HG03342 (cell line): ENCODE data around the gene NCAM1.
"Not testable (repeated sequence)": the region's sequence is repeated elsewhere in the genome, so short reads cannot be mapped to it uniquely, and the experiment has no call there.

Source experiments
- ATAC-seq: cut with Tn5 transposase; IDR thresholded peaks from one replicate; pipeline ENCODE4 v1.9.1; 2021; ENCODE audit warnings: mild to moderate bottlenecking, moderate library complexity; ENCODE audit not compliant: unreplicated experiment

Gene NCAM1

GRCh38 chr11:112961146-112961668, at the start of gene NCAM1:
NCAM1 (plus strand) TSS chr11:112961420.
- ATAC-seq, result no peak

GRCh38 chr11:112922606-112923005, 38.6 kb upstream of the NCAM1 start:
- ATAC-seq, result no peak

- not testable (repeated sequence) for ATAC-seq
Measured at GRCh38 chr11:112924836-112925235, 36.4 kb upstream of the NCAM1 start.

- ATAC-seq, result no peak
Measured at GRCh38 chr11:112925516-112926310, 35.5 kb upstream of the NCAM1 start.

DNA sequence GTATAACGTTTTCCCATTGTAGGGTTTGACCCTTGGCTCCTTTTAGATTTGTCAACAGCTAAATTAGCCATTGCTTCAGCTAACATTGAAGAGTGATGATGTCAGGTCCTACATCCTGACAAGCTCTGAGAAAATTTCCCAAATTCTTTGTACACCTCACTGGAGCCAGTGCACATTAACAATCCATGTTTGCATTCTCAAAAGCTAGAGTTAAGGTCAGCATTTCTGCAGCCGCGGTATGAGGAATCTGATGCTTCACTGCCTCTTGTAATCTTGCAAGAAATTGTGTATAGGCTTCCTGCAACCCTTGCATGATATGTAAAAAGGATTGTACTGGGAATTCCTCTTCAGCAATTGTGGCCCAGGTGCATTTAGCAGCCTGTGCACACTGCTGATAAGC, 33.1 kb upstream of the NCAM1 start:
- no peak for ATAC-seq

GRCh38 chr11:112929432-112929831, 31.8 kb upstream of the NCAM1 start:
- ATAC-seq, result no peak

- no peak for ATAC-seq
Measured at GRCh38 chr11:112931703-112932102, 29.5 kb upstream of the NCAM1 start.

- ATAC-seq, result no peak
Measured at GRCh38 chr11:112932593-112932992, 28.6 kb upstream of the NCAM1 start.

- no peak for ATAC-seq
Measured at GRCh38 chr11:112933970-112934369, 27.2 kb upstream of the NCAM1 start.

DNA sequence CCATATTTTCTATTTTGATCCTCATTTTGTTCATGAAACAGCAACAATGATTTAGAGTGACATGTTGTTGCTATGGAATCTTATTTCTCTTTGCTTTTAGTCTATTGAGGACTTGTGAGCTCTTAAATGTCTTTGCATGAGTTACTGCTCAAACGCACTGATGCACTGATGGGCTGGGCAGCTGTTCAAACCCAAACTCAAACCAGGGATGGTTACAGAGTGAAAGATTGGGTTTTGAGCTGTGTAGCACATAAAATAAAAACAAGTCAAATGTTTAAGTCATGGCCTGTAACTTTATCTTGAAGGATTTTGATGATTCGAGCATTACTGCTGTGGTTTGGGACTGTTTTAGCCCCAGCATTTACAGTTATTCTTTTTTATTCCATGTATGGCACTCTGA, 20.1 kb upstream of the NCAM1 start:
- ATAC-seq, result no peak

- ATAC-seq, result no peak
Measured at GRCh38 chr11:112942966-112943643, 18.1 kb upstream of the NCAM1 start.

- ATAC-seq, result no peak
Measured at GRCh38 chr11:112946866-112947265, 14.4 kb upstream of the NCAM1 start.

- ATAC-seq, result no peak
Measured at GRCh38 chr11:112949781-112950575, 11.2 kb upstream of the NCAM1 start.

DNA sequence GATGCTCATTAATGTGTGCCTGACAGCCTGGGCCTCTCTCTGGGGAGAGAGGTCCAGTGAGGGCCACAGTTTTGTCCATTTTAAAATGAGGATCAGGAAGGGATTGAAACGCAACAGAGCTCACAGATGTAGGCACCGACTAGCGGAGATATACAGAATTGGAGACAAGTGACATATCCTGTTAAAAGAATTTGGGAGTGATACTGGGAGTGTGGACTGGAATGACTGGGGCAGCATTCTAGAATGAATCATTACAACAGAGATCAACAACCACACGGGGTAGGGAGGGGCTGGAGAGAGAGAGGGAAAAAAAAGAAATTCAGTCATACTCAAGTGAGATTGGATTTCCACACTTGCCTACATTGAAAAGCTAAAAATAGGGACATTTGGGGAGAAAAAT, 2.5 kb upstream of the NCAM1 start:
- no peak for ATAC-seq

DNA sequence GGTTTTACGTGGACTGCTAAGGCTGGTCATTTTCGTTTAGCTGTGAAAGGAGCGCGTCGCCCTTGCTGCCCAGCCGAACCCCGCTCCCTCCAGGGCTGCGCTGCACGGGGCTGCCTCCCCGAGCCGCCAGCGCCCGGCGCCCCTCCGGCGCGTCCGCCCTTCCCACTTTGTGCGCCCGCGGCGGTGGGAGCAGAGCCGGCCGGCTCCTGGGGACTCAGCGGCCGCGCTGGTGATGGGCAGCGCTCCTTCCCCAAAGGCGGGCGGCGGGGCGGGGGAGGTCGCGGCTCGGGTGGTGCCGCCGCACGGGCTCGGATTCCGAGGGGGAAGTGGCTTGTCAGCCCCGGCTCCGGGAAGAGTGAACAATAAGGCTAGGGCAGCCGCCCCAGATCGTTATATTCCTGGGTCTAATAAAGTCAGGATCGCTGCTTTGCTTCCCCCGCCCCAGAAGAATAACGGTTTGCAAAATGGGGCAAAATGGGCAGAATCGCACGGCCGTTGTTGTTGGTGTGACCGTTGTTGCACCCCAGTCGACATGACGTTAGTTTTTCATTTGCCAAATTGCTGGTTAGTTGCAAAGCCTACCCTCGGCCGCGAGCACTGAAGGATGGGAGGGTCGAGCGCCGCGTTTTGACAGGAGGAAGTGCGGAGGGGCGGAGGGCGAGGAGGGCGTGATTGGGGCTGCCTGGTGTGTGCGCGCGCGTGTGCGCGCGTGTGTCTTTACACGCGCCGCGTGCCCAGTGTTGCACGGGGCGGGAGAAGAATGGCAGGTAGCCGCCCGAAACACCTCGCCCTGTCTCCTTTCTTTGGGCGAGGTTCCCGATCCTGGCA, 745 bp downstream of the NCAM1 start:
- no peak for ATAC-seq

GRCh38 chr11:112962579-112963367, 1.6 kb downstream of the NCAM1 start:
- ATAC-seq, result no peak

GRCh38 chr11:112963368-112963955, 2.2 kb downstream of the NCAM1 start:
- no peak for ATAC-seq

GRCh38 chr11:112965656-112966055, 4.4 kb downstream of the NCAM1 start:
- no peak for ATAC-seq

DNA sequence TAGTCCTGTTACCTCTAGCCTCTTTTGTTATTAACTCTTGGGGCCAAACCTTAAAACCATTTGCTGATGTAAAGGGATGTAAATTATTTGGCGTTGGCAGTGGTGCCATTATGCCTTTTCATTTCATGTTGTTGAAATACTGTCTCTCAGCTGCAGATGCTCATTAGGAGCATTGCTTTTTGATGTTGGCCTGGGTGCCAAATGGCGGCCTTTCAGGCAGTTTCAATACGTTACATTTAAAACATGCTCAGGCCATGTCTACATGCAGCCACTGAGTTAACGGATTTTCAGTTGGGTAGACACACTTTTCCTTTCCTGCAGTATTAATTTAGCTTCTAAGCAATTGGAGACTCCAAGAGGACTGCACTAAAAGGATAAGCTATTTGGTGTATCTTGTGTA, 5.3 kb downstream of the NCAM1 start:
- ATAC-seq, result no peak
